DMS153 treated with DMSO at 0.1 percent for 48 hours (cell line): Measurements from ENCODE around the gene GATA5.

Source experiments
- DNase-seq: peaks from one replicate; lab custom pipeline; 2025; ENCODE audit not compliant: unreplicated experiment; lab: John Stamatoyannopoulos, UW

Gene GATA5

DNA sequence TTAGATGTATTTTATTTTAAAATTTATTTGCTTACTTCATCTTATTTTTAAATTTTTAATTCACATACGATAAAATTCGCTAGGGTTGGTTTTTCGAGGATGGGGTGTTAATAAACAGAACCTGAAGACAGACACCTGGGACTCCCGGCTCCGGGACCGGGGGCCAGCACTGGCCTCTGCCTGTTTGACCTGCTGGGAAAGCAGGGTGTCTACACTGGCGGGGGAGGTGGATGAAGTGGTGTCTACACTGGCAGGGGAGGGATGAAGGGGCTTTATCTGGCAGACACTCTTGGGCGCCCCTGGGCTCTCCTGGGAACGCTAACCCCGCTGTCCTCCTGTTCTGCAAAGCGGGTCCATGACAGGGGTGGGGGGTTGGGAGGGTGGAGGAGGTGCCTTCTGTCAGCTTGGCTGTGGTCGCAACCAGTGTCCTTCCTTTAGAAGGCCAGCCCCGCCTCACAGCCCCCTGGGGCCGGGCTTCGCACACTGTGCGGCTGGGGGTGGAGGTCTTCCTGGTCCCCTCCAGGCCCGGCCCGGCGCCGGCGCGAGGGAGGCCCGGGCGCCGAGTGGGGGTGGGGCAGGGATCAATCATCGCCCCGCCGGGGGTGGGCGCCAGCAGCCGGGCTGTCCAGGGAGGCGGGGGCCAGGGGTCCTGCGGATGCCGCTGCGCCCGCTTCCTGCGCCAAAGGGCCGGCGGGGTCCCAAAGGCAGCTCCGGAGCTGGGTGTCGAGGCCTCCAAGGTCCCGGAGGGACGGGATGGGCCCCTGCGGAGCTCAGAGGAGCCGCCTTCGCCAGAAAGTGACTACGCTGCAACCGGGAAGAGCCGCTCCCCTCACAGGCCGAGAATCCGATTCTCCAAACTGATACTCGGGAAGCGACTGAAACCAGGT is 1.8 kb downstream of the GATA5 start:
- no peak for DNase-seq

DNA sequence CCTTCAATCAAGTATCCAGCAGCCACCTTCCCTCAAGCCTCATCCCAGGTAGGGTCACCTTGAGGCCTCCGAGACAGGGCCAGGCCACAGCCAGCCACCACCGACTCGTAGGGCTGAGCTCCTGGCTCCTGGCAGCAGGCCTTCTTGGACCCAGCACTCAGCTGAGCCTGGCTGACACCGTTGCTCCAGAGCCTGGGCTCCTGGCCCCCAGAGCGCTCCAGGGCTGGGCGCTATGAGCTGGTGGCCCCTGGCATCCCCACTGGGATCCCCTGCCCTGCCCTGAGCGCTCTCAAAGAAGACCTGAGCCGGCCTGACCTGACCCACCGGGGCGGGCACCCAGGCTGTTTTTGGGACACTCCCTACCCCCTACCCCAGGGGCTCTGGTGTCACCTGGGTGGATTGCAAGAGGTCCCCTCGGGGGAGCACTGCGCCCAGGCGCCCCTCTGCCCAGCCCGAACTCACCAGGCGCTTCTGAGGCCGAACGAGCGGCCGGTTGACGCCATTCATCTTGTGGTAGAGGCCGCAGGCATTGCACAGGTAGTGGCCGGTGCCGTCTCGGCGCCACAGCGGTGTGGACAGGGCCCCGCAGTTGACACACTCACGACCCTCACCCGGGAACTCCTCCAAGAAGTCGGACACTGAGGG is 2.7 kb downstream of the GATA5 start:
- no peak for DNase-seq

- no peak for DNase-seq
Observed at GRCh38 chr20:62472138-62472940, 3.5 kb downstream of the GATA5 start.

GRCh38 chr20:62470459-62470858 is 5.3 kb downstream of the GATA5 start:
- DNase-seq = no peak

DNA sequence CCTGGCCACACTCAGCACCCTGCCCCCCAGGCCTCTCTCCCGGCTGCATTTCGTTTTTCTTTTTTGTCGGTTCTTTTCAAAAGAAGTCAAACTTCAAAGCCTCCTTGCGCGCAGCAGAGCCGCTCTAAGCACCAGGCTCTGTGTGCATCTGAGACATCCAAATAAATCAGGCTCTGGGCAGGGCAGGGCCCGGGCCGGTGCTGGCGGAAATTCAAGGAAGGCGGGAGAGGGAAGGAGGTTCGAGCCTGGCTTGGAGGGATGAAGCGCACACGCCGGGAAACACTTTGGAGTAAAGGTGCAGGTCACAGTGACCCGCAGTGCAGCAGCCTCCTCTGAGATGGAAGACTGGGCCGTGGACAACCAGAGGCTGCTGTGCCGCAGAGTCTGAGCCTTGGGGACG is 5.8 kb downstream of the GATA5 start:
- no peak for DNase-seq

GRCh38 chr20:62469352-62469751 is 6.4 kb downstream of the GATA5 start:
- DNase-seq = no peak

- DNase-seq = no peak
Observed at GRCh38 chr20:62466806-62467537, 8.8 kb downstream of the GATA5 start.

DNA sequence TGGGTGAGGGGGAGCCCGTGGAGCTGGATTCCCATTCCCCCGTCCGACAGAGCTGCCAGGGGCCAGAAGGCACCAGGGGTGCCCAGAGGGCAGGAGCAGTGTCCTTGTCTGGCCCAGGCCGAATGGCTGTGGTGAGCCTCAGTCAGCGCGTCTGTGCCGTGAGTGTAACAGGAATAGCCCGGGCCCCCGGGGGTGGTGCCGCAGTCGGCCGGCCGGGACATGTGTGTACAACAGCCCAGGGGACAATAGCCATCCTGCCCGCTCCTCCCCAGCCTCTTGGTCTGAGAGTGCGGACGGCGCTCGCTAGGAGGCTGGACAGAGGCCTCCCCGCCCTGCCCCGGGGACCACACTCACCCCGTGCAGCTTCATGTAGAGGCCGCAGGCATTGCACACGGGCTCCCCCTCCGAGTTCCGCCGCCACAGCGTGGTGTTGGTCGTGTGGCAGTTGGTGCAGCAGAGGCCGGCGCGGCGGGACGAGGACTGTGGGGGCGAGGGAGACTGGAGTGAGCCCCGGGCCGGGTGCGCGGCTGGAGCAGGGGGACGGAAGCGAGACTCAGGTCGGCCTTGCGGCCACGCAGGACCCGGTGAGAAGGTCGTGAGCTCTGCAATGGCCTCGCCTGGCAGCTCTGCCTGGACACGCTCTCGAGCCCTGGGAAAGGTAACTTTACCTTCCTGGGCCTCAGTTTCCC is 9.6 kb downstream of the GATA5 start:
- no peak for DNase-seq

GRCh38 chr20:62464990-62465389 is 10.8 kb downstream of the GATA5 start:
- no peak for DNase-seq

DNA sequence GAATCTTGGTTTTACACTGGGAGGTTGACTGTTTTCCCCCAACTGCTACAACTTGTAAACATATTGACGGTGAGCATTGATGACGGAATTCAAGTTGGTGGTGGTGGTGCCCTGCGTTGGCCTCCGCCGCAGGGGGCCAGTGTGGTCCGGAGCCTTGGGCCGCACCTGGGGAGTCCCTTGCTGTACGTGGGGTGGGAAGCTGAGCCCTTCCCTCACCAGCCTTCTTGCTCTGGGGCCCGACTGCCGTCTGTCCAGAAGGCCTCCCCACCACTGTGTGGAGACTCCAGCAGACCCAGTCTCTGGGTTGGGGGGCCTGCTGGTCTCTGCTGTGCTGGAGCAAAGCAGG is 11.4 kb downstream of the GATA5 start:
- no peak for DNase-seq

DNA sequence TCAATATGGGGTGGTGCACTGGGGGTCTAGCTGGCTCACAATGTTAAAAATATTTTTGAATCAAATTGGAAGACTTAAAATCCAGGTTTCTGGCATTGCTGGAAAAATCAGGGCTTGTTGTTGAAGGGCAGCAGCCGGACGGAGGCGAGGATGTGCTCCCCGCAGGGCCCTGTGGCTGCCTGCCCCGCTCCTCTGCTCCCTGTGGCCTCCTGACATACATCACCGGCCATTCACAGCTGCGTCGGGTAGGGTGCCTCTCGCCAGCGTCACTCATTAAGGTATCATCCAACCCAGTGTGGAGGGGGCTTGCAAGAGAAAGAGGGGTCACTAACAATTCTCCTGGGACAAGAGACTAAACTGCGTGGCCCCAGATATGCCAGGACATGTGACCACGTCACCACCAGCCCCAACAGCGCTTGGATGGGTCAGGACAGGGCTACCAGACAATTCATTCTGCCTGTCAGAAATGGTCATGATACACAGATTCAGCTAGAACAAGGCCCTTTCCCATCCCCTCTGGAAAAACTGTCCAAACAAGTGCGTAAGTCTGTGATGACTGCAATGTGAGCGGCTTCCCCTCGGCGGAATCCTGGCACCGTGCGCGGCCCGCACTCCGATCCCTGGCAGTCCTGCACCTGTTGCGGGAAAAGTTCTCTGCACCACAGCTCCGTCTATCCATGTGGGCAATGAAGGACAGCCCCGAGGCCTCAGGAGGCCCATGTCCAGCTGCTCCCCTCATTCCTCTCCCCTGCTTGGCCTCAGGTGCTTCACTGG is 12.0 kb downstream of the GATA5 start:
- DNase-seq = no peak

DNA sequence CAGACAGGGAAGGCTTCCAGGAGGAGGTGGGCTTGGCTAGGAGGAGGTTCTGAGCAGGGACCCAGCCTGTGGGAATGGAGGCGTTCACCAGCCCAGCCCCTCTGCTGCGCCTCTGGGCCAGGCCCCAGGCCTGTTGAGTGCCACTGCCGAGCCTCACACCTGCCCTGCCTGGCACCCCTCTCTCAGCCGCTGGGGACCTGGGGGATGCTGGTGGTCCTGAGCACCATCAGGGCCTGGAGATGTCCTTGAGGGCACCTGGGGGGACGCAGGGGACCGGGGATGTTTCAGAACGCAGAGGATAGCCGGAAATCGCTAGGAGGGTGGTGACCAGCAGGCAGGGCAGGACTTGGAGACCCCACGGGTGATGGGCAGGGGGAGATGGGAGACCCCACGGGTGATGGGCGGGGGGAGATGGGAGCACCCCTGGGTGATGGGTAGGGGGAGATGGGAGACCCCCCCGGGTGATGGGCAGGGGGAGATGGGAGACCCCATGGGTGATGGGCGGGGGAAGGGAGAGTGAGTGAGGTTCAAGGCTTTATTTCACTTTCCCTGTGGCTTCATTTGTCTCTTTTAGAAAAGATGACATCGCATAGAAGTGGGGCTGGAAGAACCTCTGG is 12.7 kb downstream of the GATA5 start:
- DNase-seq = no peak

DNA sequence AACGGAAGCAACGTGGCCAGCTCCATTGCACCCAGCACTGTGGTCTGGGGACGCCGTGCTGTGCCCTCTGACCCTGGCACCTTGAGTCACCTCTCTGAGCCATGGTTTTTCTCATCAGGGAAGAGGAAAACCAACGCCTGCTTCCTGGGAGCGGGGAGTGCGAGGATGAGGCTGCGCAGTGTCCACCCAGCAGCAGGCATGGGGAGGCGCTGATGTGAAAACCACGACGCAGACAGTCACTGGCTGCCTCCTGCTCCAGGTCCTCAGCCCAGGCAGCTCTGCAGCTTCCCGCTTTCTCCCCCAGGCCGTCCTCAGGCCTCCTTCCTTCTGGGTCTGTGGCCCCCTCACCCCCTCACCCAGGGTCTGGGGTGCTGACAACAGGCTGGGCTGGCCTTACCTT is 14.0 kb downstream of the GATA5 start:
- DNase-seq = no peak

DNA sequence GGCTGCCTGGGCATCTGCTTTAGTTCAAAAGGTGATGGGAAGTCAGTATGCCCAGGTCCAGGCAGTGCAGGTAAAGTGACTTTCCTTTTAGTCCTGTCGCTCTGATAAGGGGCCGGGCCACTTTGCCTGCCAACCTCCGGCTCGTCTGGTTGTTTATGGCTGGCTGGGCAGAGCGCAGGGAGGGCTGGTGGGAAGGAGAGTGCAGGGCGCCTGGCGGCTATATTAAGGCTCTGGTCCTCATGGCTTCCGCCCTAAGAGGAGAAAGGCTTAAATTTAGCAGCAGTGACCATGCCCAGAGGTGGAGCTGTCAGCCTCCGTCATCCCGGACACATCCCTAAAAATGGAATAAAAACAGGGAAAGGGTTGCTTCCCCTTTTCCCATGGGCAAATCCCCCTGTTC is 14.6 kb downstream of the GATA5 start:
- no peak for DNase-seq

- DNase-seq = no peak
Observed at GRCh38 chr20:62460678-62461077, 15.1 kb downstream of the GATA5 start.

GRCh38 chr20:62459488-62459887 is 16.3 kb downstream of the GATA5 start:
- no peak for DNase-seq

DNA sequence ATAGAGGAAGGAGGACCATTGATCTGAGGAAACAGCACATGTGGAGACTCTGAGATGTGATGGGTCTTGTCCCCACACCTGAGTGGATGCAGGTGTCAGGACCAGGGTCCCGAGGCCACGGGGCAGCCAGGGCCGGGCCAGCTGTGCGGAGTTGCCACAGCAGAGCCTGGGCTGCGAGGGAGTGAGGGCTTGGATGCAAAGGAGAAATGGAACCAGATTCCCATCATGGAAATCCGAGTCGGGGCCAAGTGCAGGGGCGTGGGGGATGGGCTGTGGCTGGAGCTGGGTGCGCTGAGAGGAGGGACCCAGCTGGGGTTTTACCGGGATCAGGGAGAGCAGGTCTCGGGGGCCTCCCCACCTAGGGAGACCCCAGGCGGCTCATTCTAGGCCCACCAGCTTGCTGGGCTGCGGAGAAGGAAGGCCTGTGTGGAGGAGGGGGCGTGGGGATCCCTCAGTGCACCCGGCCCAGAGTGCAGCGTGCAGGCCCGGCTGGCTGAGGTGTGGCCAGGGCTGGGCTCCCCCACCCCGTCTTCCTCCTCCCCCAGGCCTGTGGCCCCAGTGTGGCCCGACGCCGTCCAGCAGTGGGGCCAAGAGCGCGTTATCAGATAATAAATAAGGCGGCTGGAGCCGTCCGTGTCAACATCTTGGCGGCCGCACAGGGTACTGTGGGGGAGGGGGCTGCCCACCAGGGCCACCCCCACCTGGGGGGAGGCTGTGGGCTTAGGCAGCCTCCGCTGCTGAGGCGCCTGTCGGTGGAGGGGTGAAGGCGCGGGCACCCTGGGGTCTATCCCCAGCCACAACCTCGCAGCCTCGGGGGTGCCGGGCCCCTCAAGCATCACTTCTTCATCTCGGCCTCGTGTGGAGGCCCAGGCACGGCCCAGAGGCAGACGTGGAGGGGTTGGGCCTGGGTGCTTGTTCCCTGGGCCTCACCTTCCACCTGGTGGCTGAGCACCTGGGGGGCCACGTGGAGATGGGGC is 17.2 kb downstream of the GATA5 start:
- no peak for DNase-seq

DNA sequence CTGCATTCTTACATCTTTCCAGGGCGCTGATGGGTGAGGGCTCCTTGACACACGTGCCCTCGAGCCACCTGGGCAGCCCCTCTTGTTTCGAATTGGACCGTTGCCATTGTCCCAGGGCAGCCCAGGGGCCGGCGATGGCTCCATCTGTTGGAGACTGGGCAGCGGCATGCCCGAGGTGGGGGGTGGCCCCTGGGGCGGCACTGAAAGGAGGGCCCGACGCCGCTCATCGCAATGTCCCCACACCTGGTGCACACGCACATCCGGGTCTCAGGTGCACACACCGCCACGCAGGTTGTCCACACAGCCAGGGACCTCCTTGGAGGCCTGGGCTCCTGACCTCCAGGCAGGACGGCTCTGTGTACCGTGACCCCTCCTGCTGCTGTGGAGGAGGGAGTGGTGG is 18.0 kb downstream of the GATA5 start:
- DNase-seq = no peak
